Esophagus mucosa (tissue), 1 donor: Measurements from ENCODE around the gene ABCA5. TPM values are rescaled to one million over a fixed set of nuclear protein-coding genes. Genes with fewer than 3 reads are reported as not detected.

ENCODE experiments used
- ATAC-seq: fragments of 200-7000 bp; cut with Tn5 transposase; one replicate; pipeline ENCODE4 v1.9.1; 2020
- total RNA-seq: library from RNA; stranded (reverse); gene quantifications from one replicate; pipeline ENCODE4 v1.2.4, GENCODE V29; 2023
- donor health status: DM: yes; HTN: yes; CAD: no.

Gene ABCA5
- total RNA-seq, 1 donor from 2014 or later = 20.4 TPM

GRCh38 chr17:69267219-69267618 lies 59.7 kb downstream of the ABCA5 start:
- ATAC-seq = no peak

- ATAC-seq = no peak
Measured at GRCh38 chr17:69265873-69266272, 61.1 kb downstream of the ABCA5 start.

GRCh38 chr17:69254187-69254586 lies 72.7 kb downstream of the ABCA5 start:
- no peak for ATAC-seq

DNA sequence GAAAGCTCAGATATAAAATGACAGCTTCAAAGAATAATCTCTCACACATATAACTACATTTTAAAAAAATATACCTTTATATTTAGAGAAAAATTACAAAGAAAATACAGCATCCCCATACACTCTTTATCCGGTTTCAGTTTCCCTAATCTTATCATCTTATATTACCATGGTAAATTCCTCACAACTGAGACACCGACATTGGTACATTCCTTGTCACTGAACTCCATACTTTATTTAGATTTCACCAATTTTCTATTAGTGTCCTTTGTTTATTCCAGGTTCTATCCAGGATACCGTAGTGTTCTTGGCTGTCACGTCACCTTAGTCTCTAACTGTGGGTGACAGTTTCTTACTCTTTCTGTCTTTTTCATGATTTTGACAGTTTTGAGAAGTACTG lies 76.3 kb downstream of the ABCA5 start:
- no peak for ATAC-seq

DNA sequence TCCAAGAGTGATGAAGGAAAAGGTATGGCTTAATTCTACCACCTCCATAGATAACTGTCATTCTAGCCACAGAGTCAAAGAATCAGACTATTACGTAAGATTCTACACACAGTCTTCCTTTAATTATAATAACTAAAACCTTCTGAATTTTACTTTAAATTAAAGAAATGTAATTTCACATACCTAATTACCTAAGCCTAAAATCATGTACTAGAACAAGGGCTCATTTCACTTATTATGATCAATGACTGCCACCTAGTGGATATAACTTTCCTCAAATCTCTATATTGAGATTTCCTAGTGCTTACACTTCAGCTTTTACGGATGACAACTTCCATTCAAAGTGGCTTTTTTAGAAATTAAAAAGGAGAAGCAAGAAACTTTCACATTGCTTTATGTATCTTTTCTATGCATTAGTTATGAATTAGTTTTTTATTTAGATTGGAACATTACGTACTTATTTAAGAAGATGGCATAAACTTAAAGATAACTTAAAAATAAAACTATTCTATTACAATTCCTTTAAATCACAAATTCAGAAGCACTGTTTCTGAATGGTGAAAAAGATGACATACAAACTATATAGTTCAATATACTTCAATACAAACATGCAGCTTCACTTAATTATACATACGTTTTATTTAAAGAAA lies 80.1 kb downstream of the ABCA5 start:
- ATAC-seq = peak; percentile 52

GRCh38 chr17:69246202-69246601 lies 80.7 kb downstream of the ABCA5 start:
- no peak for ATAC-seq

DNA sequence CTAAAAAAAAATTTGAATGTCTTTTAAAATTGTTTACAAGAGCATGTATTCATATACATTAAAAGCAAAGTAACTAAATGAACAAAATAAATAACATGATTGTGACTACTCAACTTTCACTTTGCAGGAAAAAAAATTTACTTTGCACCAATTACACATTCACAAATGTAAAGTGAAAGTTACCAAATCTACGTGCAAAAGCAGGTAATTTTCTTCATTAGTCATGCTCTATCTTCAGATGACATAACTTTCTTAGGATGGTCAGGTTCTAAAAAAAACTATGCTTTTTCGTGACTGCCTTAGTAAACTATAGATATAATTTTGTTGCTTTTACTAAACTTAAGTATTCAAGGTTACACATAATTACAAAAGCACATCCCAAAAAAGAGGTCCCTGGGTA lies 81.3 kb downstream of the ABCA5 start:
- no peak for ATAC-seq

DNA sequence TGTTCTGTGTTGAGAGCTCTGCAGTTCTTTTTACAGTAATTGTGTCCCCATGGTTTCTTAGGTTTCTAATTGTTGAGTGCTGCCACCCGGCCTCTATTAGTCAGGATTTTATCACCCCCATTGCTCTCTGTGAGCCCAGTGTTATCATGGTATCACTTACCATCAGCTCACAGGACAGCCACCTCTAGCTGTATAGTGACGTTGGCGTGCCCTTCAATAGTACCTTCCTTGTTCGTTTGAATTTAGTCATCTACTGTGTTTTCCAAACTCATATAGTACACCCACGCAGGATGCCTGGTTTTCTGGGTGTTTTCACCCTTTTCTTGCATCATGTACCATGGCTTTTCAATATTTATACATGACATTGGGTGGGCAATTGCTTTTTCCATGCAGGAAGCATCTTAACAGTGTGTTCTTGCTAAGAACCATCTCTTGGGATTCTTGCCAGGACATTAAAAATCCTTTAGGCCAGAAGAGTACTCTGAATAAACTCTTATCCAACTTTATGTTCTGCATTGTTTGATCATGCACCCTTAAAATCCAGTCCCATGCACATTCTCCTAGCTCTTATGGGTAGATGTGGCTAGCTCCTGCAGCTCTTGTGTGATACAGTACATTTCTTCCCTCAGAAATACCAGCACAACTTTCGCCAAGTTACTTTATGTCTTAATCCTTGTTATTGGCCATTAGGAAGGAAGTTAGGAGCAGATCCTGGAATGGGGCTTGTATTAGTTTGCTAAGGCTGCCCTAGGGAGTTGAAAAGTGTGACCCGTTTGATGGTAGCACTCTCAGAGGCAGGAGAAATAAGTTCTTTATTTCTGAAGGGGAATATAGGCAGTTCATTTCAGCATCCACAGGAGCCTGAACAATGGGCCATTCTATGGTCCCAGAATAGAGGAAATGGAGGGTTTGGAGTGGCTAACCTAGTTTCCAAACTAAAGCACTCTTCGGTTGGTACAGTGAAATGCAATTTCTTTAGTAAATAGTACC lies 87.0 kb downstream of the ABCA5 start:
- ATAC-seq = no peak

- no peak for ATAC-seq
Measured at GRCh38 chr17:69236946-69237345, 90.0 kb downstream of the ABCA5 start.

DNA sequence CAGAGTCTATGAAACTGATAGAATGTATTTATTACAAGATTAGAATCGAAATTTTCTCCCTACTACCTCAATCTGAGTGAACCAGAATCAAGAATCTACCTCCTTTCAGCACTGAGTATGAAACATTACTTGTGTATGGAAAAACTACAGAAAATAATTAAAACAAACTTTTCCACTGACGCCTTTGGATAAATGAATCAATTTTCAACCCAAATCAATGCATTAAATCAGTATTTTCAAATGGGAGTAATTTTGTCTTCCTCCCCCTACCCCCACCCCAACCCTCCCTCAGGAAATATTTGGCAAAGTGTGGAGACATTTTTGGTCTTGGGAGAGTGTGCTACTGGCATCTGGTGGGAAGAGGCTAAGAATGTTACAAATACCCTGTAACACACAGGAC lies 90.5 kb downstream of the ABCA5 start:
- no peak for ATAC-seq

DNA sequence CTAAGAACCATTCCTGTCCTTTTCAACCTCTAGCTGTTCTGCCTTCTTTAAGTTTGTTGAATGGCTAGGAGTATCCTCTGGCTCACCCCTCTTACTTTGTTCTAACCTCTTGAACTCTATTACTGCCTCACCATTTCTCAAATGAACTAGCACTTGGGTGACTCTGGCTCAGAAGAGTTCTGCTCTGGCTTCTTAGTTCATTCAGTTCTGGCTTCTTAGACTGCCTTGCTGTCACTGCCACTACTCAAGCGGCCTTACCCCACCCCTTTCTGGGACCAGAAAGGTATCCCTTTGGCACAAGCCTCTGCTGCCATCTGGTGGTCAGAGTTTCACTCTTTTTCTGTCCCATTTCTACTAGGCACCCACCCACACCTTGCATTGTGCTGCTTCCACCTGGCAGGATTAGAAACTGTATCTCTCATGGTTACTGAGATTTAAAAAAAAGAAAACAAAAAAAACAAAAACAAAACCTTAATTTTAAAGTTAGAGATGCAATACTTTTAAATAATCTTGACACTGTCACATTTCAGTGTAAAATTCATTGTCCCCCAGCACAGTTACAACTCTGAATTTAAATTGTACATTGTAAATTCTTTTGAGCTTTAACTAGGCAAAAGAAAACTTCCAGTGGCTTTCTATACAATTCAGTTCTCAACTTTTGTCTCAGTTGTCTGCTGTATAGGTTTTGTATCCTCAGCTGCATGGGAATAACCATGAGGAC lies 91.4 kb downstream of the ABCA5 start:
- ATAC-seq = peak; percentile 88

DNA sequence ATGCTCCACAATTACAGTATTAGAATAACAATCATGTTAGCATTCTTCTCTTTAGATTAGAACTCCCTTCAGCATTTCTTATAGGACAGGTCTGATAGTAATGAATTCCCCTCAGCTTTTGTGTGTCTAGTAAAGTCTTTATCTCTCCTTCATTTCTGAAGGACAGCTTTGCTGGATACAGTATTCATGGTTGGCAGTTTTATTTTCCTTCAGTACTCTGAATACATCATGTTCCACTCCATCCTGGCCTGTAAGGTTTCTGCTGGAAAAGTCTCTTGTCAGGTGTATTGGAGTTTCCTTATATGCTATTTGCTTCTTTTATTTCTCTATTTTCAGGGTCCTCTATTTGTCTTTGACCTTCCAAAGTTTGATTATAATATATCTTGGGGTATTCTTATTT lies 94.3 kb downstream of the ABCA5 start:
- no peak for ATAC-seq

- no peak for ATAC-seq
Measured at GRCh38 chr17:69231521-69231920, 95.4 kb downstream of the ABCA5 start.

- no peak for ATAC-seq
Measured at GRCh38 chr17:69230939-69231338, 96.0 kb downstream of the ABCA5 start.

GRCh38 chr17:69228576-69228975 lies 98.4 kb downstream of the ABCA5 start, which contains the start of gene ABCA10:
Gene ABCA10, minus strand, starts transcription at chr17:69228824. Its CDS starts 3,466 bp downstream, at chr17:69225358.
- no peak for ATAC-seq

GRCh38 chr17:69228018-69228417 lies 98.9 kb downstream of the ABCA5 start:
- no peak for ATAC-seq

DNA sequence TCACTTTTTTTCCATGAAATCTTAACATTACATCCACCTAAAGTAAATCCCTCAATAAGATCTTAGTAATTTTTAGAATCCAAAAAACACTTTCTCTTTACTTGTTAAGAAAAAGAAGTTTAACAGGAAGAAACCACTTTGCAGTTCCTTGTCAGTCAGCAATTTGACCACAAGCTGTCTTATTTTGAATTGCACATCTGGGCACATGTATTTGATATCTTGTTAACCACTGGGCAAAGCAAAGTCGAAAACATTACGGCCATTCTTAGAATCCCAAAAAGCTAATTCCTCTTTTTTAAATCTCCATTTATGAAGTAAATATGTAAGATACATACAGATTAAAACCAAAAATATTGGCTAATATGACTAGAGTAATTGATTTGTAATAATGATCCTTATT lies 99.4 kb downstream of the ABCA5 start:
- ATAC-seq = no peak

- ATAC-seq = peak; percentile 61
Measured at GRCh38 chr17:69223809-69224208, 103.1 kb downstream of the ABCA5 start.

DNA sequence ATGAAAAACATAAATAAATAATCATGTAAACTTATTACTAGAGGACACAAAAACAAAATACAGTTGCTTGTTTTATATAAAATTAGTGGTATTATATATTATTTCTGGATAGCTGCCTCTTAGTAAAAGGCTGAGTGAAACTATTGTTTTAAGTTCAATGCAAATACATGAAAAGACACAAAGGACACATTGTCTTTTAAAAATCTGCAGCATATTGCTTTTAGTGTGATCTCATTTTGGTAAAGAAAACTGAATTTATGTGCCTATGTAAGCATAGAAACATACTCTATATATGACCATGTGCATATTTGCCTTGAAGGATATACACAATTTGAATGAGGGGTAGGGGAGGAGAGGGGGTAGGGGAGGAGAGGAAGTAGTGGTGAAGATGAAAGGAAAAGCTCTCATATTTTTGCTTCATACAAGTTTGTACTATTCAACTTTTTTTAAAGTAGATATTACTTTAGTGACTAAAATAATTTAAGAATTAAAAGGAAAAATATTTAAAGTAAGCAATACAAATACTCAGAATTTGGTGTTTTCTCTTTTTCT lies 104.2 kb downstream of the ABCA5 start:
- ATAC-seq = no peak

DNA sequence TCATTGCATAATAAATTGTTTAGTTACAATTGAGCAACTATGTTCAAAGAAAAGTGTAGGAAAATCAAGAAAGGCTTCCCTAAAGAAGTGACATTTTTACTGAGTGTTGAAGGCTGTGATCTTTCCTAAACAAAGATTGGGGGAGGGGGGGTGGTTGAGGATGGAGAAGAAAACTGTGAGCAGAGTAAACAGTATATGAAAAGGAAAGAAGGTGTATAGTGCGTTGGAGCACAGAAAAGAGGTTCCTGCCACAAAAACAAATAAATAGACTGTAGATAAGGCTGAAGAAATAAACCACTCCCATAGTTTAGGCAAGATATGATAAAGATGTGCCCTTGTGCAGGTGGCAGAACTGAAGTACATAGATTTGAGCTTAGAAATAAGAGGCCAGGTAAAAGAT lies 106.8 kb downstream of the ABCA5 start:
- ATAC-seq = no peak

DNA sequence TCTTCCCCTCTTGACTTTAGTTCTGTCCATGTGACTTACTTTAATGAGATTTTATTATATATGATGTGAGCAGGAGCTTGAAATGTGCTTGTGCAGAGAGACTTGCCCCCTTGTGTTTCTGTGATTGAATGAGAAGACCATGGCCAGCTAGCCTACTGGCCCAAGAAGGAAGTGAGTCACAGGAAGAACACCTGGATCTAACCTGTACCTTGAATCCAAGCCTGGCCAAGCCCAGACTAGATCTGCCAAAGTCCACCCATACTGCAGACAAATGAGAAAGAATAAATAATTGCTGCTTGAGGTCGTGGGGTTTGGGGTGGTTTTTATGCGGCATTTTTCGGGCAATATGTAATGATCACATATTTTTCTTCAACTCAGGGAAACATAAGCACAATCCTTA lies 107.9 kb downstream of the ABCA5 start:
- no peak for ATAC-seq

DNA sequence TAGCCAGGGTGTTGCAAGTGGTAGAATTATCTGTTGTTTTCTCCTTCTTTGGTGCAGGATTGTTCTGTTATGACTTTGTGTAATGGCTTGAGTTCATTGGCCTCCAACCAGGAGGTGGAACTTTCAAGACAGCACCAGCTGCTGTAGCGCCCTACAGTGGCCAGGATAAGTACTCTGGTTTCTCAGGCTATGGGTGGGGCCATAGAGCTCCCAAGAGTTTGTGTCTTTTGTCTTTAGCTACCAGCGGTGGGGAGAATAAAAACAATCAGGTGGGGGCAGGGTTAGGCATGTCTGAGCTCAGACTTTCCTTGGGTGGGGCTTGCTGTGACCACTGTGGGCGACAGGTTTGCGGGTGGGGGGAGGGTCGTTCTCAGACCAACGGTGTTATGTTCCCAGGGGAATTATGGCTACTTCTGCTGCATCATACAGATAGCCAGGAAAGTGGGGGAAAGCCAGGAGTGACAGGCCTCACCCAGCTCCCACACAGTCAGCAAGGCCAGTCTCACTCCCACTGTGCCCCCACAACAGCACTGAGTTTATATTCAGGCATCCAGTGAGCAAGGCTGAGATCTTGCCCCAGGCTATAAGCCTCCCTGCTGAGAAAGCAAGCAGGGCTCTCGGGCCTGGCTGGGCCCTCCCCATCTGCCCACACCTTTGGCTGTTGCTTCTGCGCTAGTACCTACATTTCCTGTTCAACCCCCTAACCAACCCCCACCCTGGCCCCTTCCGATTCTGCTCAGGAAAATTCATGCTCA lies 113.7 kb downstream of the ABCA5 start:
- no peak for ATAC-seq
